HG03457 (cell line): Measurements from ENCODE around the gene DNM1.

Experiments
- ATAC-seq: cut with Tn5 transposase; IDR thresholded peaks from one replicate; pipeline ENCODE4 v1.9.1; 2021; ENCODE audit warnings: moderate number of reproducible peaks; ENCODE audit not compliant: unreplicated experiment

Gene DNM1

GRCh38 chr9:128249908-128250838 is 47.0 kb downstream of the DNM1 start:
- ATAC-seq, result peak; percentile 74

GRCh38 chr9:128250839-128251731 is 47.9 kb downstream of the DNM1 start:
- no peak for ATAC-seq

- ATAC-seq, result no peak
Observed at GRCh38 chr9:128251732-128252100, 48.5 kb downstream of the DNM1 start.

GRCh38 chr9:128252317-128253139 is 49.3 kb downstream of the DNM1 start:
- ATAC-seq, result no peak

GRCh38 chr9:128253140-128253990 is 50.2 kb downstream of the DNM1 start:
- ATAC-seq, result no peak

- no peak for ATAC-seq
Observed at GRCh38 chr9:128253991-128254346, 50.8 kb downstream of the DNM1 start.

GRCh38 chr9:128254362-128254761 is 51.2 kb downstream of the DNM1 start:
- no peak for ATAC-seq

GRCh38 chr9:128254855-128255759 is 51.9 kb downstream of the DNM1 start:
- no peak for ATAC-seq

- ATAC-seq, result no peak
Observed at GRCh38 chr9:128257086-128257825, 54.1 kb downstream of the DNM1 start.

GRCh38 chr9:128257907-128258306 is 54.7 kb downstream of the DNM1 start:
- no peak for ATAC-seq

GRCh38 chr9:128258326-128258725 is 55.1 kb downstream of the DNM1 start:
- ATAC-seq, result no peak

GRCh38 chr9:128259156-128259555 is 56.0 kb downstream of the DNM1 start:
- ATAC-seq, result no peak

- ATAC-seq, result no peak
Observed at GRCh38 chr9:128260340-128260739, 57.2 kb downstream of the DNM1 start.

GRCh38 chr9:128262687-128263086 is 59.5 kb downstream of the DNM1 start:
- ATAC-seq, result no peak

- ATAC-seq, result no peak
Observed at GRCh38 chr9:128265348-128265847, 62.2 kb downstream of the DNM1 start.

- ATAC-seq, result no peak
Observed at GRCh38 chr9:128266868-128267590, 63.9 kb downstream of the DNM1 start.

- ATAC-seq, result no peak
Observed at GRCh38 chr9:128271112-128271511, 67.9 kb downstream of the DNM1 start.
